ENCODE results near the gene MRPS34. TPM values are rescaled to one million over a fixed set of nuclear protein-coding genes. Genes with fewer than 3 reads are reported as not detected.

MRPS34 gene
- total RNA-seq, 1 donor from 2014 or later: 141 TPM

DNA sequence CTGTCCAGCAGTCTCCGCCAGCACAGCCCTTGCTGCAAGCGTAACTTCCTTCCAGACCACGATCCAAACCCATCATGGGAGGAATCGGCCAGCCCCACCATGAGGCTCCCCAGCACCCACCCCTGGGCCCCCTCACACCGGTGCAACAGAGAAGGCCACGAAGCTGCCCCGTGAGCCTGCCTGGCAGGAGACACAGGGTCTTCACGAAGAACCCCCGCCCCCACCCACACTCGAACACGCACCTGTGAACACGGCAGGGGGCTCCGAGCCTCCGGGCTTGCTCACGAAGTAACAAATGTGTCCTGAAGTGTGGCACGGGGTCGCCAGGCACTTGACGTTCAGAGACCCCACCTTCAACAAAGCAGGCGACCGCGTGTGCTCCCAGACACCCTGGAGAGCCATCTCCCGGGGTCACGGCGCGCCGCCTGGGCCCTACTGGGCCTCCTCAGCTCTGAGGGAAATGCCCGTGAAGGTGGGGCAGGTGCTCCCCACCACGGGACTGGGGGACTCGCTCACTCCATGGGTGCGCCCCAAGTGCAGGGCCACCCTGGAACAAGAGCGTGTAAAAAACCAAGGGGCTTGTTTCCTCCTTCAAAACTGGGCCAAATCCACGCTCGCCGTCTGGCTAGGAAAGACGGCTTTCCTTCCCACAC lies 46.1 kb upstream of the MRPS34 start:
- H3K9me3 Mint-ChIP-seq: no peaks in the 10 kb centered on the region
- no peaks in the 10 kb centered on the region for H3K27me3 Mint-ChIP-seq (ENCODE audit: low read depth)
- H3K36me3 Mint-ChIP-seq (ENCODE audit: low read depth): no peaks in the 10 kb centered on the region
- peaks cover 4% of the 10 kb centered on the region for H3K4me1 Mint-ChIP-seq
- no peak for DNase-seq (ENCODE audit: low read depth, low spot score)
- peak overlapping the region; percentile 19 for H3K27ac Mint-ChIP-seq (ENCODE audit: unreplicated experiment)
- TF ChIP-seq, protein P1, sequence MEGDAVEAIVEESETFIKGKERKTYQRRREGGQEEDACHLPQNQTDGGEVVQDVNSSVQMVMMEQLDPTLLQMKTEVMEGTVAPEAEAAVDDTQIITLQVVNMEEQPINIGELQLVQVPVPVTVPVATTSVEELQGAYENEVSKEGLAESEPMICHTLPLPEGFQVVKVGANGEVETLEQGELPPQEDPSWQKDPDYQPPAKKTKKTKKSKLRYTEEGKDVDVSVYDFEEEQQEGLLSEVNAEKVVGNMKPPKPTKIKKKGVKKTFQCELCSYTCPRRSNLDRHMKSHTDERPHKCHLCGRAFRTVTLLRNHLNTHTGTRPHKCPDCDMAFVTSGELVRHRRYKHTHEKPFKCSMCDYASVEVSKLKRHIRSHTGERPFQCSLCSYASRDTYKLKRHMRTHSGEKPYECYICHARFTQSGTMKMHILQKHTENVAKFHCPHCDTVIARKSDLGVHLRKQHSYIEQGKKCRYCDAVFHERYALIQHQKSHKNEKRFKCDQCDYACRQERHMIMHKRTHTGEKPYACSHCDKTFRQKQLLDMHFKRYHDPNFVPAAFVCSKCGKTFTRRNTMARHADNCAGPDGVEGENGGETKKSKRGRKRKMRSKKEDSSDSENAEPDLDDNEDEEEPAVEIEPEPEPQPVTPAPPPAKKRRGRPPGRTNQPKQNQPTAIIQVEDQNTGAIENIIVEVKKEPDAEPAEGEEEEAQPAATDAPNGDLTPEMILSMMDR (conservative IDR thresholded peaks at IDR 0.05): no peak
- H3K4me3 Mint-ChIP-seq: peak overlapping the region; percentile 41

DNA sequence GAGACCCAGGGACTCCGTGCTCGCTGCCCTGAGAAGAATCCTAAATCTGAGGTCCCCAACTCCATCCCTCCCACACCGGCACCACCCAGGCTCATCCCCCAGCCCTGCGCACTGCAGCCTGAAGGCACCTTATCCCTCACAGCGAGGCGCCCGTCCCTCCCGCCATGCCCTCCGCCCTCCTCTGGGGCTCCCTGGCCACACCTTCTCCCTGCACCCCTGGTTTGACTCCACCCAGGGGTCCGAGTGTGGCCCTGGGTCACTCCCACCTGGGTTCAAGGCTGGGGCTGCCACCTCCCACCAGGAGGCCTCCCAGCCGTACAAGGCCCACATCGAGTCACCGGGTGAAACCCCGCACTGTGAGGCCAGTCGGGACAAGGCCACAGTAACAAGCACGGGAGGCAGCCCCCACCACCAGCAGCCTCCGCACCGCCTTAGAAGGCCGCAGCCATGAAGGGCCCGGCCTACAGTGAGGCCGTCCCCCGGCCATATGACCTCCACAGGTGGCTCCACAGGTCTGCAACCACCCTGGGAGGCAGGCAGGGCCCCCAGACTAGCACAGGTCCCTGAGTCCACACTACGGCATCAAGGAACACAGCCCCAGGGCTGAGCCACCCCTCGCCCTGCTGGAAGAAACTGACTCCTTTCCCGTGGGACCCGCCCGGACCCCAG lies 45.4 kb upstream of the MRPS34 start:
- Mint-ChIP-seq H3K36me3 (ENCODE audit: low read depth) (no peaks in the 10 kb centered on the region), H3K9me3 (no peaks in the 10 kb centered on the region), H3K27ac (ENCODE audit: unreplicated experiment) (no peak overlapping the region), H3K27me3 (ENCODE audit: low read depth) (no peaks in the 10 kb centered on the region), H3K4me1 (no peaks in the 10 kb centered on the region), H3K4me3 (no peak overlapping the region)
- no peak for DNase-seq (ENCODE audit: low read depth, low spot score)
- TF ChIP-seq, protein P1 (conservative IDR thresholded peaks at IDR 0.05): no peak

DNA sequence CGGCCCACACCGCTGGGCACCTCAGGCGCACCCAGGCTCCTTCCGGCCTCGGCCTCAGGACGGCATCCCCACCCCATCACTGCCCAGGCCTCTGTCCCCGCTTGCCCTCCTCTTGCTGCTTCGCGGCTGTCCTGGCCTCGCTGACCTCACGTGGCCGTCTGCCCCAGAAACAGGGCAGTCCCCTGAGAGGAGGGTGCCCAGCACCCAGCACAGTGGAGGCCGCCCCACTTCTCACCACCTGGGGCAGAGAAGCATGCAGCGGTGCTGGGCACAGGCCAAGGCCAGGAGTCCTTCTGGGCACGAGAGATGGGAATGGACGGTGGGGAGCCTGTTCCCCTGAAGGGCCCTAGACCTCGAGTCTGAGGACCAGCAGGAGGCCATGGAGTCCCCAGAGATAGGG lies 44.8 kb upstream of the MRPS34 start:
- DNase-seq (ENCODE audit: low read depth, low spot score): no peak
- TF ChIP-seq, protein P1 (conservative IDR thresholded peaks at IDR 0.05): no peak
- no peaks in the 10 kb centered on the region for H3K27me3 Mint-ChIP-seq (ENCODE audit: low read depth)
- H3K36me3 Mint-ChIP-seq (ENCODE audit: low read depth): no peaks in the 10 kb centered on the region
- H3K4me1 Mint-ChIP-seq: no peaks in the 10 kb centered on the region
- no peaks in the 10 kb centered on the region for H3K9me3 Mint-ChIP-seq
- H3K4me3 Mint-ChIP-seq: no peak overlapping the region
- no peak overlapping the region for H3K27ac Mint-ChIP-seq (ENCODE audit: unreplicated experiment)

DNA sequence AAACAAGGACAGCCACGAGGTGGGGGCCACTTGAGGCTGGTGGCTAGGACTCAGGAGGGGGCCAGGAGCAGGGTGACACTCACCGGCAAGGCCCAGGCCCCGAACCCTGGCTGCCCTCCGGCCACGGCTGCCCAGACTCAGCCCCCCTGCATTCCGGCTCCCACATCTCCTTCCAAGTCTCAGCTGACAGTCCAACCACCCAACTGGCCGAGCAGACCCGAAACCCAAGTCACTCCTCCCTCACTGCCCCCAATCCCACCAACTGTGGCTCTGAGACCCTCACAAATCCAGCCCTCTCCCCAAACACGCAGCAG lies 44.3 kb upstream of the MRPS34 start:
- no peaks in the 10 kb centered on the region for H3K27me3 Mint-ChIP-seq (ENCODE audit: low read depth)
- H3K27ac Mint-ChIP-seq (ENCODE audit: unreplicated experiment): no peak overlapping the region
- TF ChIP-seq, protein P1 (conservative IDR thresholded peaks at IDR 0.05): no peak
- no peak for DNase-seq (ENCODE audit: low read depth, low spot score)
- H3K36me3 Mint-ChIP-seq (ENCODE audit: low read depth): no peaks in the 10 kb centered on the region
- no peaks in the 10 kb centered on the region for H3K9me3 Mint-ChIP-seq
- no peaks in the 10 kb centered on the region for H3K4me1 Mint-ChIP-seq
- H3K4me3 Mint-ChIP-seq: no peak overlapping the region

DNA sequence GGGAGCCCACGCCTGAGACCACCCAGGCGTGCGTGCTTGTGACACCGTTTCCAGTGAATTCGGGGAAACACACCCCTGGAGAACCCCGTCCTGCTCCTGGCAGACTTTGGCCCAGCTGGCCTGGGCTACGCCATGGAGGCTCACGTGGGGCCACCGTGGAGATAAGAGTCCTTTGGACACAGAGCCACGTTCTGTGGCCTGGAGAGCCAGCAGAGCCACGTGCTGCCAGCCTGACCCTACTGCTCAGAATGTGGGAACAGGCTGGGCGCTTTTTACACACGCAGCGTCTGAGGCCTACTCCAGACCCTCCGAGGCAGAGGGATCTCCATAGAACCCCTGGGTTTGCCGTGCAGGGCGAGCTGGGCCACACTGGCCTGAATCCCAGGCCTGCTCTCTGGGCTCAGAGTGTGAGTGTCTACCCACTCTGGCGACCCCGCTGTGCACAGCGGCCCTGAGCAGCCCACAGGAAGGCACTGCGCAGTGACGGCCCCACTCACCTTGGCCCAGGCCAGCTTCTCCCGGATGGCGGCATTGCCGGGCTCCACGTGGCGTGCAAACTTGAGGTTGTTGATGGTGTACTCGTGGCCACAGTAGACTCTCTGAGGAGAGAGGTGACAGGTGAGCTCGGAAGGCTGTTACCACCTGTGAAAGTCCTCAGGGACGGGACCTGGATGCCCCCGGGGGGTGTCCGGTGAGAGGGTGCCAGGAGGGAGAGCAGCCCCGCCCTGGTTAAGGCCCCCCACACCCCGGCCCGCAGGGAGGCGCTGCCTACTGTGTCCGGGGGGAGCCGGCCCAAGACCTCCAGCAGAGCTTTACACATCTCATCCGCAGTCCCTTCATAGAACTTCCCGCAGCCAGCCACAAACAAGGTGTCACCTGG lies 43.7 kb upstream of the MRPS34 start:
- H3K36me3 Mint-ChIP-seq (ENCODE audit: low read depth): no peaks in the 10 kb centered on the region
- TF ChIP-seq, protein P1 (conservative IDR thresholded peaks at IDR 0.05): no peak
- no peak for DNase-seq (ENCODE audit: low read depth, low spot score)

More for the DNA sequence above, 43.7 kb upstream of the MRPS34 start:
- Mint-ChIP-seq H3K9me3 (no peaks in the 10 kb centered on the region), H3K27ac (ENCODE audit: unreplicated experiment) (no peak overlapping the region), H3K4me3 (no peak overlapping the region), H3K27me3 (ENCODE audit: low read depth) (no peaks in the 10 kb centered on the region), H3K4me1 (no peaks in the 10 kb centered on the region)

All from neural crest cell (in vitro differentiated cells).